ENCODE results near the gene DPH5.

GRCh38 chr1:101003012-101003650 is 22.5 kb downstream of the DPH5 start:
- TF ChIP-seq CTCF (IDR thresholded peaks at IDR 0.05) (no peak), POLR2A (IDR thresholded peaks at IDR 0.05) (no peak)
